ENCODE results near the gene CDH4. TPM values are rescaled to one million over a fixed set of nuclear protein-coding genes. Genes with fewer than 3 reads are reported as not detected.

The CDH4 gene
- total RNA-seq, 1 donor, result 0.18 TPM

GRCh38 chr20:61963885-61964674 lies 712.0 kb downstream of the CDH4 start:
- no peak for DNase-seq (ENCODE audit: low read depth)
- H3K4me3 ChIP-seq (ENCODE audit: low read depth, low read length), result no peak overlapping the region
- TF ChIP-seq CTCF (IDR thresholded peaks at IDR 0.05; ENCODE audit: insufficient read depth, low read length), result no peak

DNA sequence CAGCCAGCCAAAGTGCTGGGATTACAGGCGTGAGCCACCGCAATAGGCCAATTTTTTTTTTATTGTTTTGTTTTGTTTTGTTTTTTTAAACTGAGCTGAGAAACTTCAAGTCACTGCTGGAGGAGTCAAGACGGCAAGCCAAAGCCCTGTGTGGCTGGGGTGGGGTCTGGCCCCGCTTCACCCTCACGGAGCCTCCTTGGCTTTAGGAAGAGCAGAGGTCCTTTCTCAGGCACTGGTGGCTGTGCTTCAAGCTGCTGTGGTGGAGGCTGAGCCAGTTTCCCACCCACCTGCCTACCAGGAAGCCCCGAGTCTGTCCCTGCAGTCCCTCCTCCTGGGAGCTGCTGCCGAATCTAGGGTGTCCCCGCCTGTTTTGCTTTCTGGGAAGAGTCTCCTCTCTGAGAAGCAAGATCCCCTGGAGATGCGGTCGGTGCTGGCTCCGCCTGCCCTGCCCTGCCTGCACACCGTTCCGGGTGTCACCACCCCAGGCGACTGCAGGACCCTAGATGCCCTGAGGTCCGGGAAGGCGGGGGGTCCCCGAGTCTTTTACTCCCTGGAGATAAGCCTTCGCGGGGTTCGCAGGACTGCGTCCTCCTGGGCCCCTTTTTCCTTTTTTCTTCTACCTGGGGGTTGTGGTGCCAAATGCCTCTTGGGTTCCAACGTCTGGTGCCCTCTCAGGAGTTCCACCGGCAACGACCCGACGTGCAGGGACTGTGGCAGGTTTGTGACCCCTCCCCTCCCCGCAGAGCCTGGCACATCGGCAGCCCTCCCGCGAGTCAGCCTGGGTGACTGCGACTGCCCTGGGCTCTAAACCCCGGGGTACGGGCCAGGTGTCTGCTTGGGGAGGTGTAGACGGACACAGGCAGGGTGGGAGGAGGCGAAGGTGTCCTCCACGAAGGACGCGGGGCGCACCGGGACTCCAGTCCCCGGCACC lies 712.9 kb downstream of the CDH4 start:
- H3K4me3 ChIP-seq (ENCODE audit: low read depth, low read length), result no peak overlapping the region
- TF ChIP-seq CTCF (IDR thresholded peaks at IDR 0.05; ENCODE audit: insufficient read depth, low read length), result no peak
- DNase-seq (ENCODE audit: low read depth), result no peak

DNA sequence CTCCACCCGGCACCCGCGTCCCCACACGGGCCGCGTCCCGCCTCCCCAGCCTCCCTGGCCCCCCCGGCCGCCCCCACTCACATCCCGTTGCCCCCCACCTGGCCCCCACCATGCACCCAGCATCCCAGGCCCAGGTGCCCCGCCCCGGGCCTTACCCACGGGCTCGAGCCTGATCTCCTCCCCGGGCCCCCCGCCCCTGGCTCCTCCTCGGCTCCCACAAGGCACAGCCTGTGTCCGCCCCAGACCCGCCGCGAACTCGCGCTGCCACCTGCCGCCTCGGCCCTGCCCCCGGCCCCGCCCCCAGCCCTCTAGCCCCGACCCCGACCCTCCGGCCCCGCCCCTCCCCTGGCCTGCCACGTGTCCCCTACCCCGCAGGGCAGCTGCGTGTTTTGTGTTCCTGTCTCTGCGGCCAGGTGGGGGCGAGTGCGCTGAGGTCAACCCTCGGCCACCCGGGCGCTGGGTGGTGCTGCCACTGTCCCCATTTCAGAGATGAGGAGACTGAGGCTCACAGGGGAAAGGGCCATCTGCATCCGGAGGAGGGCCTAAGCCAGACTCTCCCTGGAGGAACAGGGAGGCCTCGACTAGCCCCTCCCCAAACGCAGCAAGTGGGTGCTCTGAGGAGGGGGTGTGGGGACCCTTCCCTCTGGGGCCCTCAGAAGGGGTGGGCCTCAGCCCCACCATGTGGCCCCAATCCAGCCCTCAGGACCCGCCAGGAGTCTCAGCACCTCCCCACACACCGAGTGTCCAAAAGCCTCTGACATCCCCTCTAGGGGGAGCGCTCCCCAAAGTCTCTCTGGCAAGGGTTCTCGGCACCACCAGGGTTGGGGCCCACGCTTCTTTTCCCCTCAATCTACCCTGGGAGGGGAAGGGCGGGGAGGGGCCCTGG lies 713.8 kb downstream of the CDH4 start:
- H3K4me3 ChIP-seq (ENCODE audit: low read depth, low read length), result no peak overlapping the region
- TF ChIP-seq CTCF (IDR thresholded peaks at IDR 0.05; ENCODE audit: insufficient read depth, low read length), result no peak
- no peak for DNase-seq (ENCODE audit: low read depth)

GRCh38 chr20:61966492-61967244 lies 714.6 kb downstream of the CDH4 start:
- DNase-seq (ENCODE audit: low read depth), result no peak
- no peak for TF ChIP-seq CTCF (IDR thresholded peaks at IDR 0.05; ENCODE audit: insufficient read depth, low read length)
- H3K4me3 ChIP-seq (ENCODE audit: low read depth, low read length), result no peak overlapping the region

DNA sequence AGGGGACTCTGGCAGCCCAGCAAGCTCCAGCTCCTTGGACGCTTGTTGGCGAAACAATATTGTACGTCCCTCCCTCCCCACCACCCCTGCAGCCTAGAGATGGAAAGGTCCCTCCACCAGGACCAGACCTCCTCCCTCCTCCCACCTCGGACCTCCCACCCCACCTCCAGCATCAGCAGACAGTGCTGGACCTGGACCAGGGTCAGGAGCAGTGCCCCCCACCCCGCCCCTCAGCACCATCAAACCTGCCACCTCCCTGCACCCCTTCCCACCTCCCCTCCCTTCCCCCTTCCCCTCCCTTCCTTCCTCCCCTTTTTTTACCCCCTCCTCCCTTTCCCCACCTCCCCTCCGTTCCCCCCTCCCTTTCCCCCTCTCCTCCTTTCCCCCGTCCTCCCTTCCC lies 715.2 kb downstream of the CDH4 start:
- TF ChIP-seq CTCF (IDR thresholded peaks at IDR 0.05; ENCODE audit: insufficient read depth, low read length), result no peak
- H3K4me3 ChIP-seq (ENCODE audit: low read depth, low read length), result no peak overlapping the region
- no peak for DNase-seq (ENCODE audit: low read depth)
